Coronary artery (tissue), 2 donors: ENCODE data around the gene GBF1.
A peak's percentile ranks its signal among the peaks of the same experiment; 100 is the strongest.
"Not testable (repeated sequence)": the region's sequence is repeated elsewhere in the genome, so short reads cannot be mapped to it uniquely, and the experiment has no call there.

Experiments used
- DNase-seq: peaks from one replicate; pipeline ENCODE4 v3.0.0-alpha.2; 2017; ENCODE audit warnings: low spot score
- H3K27ac ChIP-seq, 2 donors: fragments of 200-600 bp; sonication (generic); one replicate each; pipeline ENCODE4 v1.5.1; 2016 to 2019
- H3K4me3 ChIP-seq: fragments of 200-600 bp; sonication (generic); 2 replicates; pipeline ENCODE4 v1.5.1; 2016; ENCODE audit warnings: mild to moderate bottlenecking, moderate library complexity
- TF ChIP-seq, protein P1 (sequence below): fragments of 200-600 bp; sonication (generic); IDR thresholded peaks from one replicate; pipeline ENCODE4 v1.5.1; 2019; ENCODE audit warnings: antibody characterized with exemption

The GBF1 gene

DNA sequence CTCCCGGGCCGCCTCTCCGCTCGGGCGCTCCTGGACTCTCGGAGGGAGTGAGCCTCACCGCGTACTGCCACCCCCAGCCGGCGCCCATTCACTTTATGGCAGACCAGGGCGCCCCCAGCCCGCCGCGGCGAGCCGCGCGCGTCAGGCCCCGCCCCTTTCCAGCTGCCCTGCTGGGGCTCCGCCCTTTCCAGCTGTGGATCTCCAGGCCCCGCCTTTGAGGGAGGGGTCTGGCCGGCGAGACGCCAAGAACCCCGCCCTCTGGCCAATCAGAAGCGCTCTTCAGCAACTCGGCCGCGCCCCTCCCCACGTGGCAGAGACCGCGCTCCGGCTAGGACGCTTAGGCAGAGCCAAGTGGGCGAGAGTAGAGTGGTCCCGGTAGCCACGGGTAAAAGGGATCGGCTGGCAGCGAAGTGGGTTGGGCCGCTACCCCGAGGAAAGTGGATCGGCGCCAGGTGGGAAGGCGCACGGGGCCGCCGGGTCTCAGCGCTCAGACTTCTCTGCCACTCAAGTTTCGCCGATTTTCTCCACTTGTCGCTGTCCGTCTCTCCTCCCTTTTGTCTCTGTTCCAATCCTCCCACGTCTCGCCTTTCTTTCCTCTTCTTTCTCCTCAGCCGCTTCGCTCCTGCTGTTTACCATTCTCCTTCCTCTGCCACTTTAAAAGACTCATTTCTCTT, 3.8 kb upstream of the GBF1 start, which contains the start of gene PITX3:
PITX3 (minus strand) TSS at position 69 of the 674 bp plus-strand sequence. CDS start 9,432 bp downstream, outside the sequence.
- peak within 1 kb of the TSS; percentile 73 for H3K4me3 ChIP-seq
- TF ChIP-seq, protein P1, sequence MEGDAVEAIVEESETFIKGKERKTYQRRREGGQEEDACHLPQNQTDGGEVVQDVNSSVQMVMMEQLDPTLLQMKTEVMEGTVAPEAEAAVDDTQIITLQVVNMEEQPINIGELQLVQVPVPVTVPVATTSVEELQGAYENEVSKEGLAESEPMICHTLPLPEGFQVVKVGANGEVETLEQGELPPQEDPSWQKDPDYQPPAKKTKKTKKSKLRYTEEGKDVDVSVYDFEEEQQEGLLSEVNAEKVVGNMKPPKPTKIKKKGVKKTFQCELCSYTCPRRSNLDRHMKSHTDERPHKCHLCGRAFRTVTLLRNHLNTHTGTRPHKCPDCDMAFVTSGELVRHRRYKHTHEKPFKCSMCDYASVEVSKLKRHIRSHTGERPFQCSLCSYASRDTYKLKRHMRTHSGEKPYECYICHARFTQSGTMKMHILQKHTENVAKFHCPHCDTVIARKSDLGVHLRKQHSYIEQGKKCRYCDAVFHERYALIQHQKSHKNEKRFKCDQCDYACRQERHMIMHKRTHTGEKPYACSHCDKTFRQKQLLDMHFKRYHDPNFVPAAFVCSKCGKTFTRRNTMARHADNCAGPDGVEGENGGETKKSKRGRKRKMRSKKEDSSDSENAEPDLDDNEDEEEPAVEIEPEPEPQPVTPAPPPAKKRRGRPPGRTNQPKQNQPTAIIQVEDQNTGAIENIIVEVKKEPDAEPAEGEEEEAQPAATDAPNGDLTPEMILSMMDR, result no peak
- H3K27ac ChIP-seq, result no peak within 1 kb of the TSS
- peak; percentile 93 for DNase-seq

- DNase-seq, result peak; percentile 71
- TF ChIP-seq, protein P1, result no peak
- no peak overlapping the region for H3K27ac ChIP-seq
- peak overlapping the region; percentile 73 for H3K4me3 ChIP-seq
Observed at GRCh38 chr10:102242118-102242485, 3.2 kb upstream of the GBF1 start.

DNA sequence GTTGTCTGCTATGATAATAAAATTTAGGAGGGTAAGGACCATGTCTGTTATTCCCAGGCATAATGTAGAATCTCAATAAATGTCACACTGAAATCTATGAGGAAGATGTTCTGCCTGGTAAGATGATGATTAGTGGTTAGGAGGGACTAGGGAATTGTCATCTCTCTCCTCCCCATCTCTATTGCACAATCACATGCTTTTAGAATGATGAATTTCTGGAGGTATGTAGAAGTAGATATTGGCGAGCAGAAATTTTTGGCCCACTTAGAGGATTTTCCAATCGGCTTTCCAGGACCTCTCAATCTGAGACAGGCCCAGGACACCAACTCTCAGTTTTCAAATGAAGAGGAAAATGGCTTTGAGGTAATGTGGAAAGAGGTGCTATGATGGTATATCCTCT, 2.0 kb upstream of the GBF1 start:
- TF ChIP-seq, protein P1, result no peak
- H3K27ac ChIP-seq, result no peak overlapping the region
- DNase-seq, result no peak

GRCh38 chr10:102245932-102246251, 560 bp downstream of the GBF1 start:
- TF ChIP-seq, protein P1, result no peak
- no peak for DNase-seq
- Histone ChIP-seq H3K27ac (peak overlapping the region; percentile 75 to 91), H3K4me3 (peak overlapping the region; percentile 83)

More for the DNA sequence above, 2.0 kb upstream of the GBF1 start:
- H3K4me3 ChIP-seq, result no peak overlapping the region

DNA sequence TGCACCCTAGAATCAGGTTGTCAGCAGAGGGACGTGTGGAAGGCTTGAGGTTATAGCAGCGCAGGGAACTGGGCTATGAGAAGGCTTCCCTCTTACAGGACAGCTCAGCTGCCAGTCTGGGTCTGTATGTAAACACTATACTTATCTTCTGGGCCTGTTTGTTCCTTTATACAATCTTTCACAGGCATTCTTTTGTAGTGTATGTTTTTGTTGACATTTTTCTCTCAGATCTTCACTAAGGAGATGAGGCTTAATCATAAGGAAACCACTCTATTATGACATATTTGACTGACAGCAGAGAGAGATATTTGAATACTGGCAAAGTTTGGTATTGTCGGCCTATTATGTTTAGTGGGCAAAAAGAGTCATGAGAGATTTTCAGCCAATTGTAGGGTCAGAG, 929 bp downstream of the GBF1 start:
- Histone ChIP-seq H3K4me3 (peak overlapping the region; percentile 83), H3K27ac (peak overlapping the region; percentile 75 to 91)
- TF ChIP-seq, protein P1, result no peak
- DNase-seq, result no peak

DNA sequence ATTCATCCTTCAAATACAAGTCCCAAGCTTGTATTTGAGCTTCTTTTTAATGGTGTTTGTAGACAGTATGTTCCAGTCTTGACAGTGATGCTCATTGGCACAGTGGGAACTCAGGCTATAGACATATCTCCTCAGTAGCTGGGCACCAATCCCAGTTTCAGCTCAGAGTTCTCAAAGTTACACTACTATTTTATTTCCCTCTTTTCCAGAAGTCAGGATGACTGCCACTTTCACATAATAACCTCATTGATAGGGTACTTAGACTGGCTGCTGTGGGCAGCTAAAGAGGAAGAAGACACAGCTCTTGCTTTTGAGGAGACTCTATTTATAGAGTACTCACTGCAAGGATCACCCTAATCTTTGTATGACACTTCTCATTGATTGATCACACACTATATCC, 2.4 kb downstream of the GBF1 start:
- DNase-seq, result no peak
- TF ChIP-seq, protein P1, result no peak
- Histone ChIP-seq H3K27ac (no peak overlapping the region), H3K4me3 (no peak overlapping the region)

DNA sequence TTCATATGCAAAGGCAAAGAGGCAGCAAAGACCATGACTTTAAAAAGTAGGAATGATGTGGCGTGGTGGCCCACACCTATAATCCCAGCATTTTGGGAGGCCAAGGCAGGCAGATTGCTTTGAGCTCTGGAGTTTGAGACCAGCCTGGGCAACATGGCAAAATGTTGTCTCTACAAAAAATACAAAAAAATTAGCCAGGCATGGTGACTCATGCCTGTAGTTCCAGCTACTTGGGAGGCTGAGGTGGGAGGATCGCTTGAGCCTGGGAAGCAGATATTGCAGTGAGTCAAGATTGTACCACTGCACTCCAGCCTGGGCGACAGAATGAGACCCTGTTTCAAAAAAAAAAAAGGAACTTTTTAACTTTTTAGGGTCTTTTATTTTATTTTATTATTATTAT, 7.2 kb downstream of the GBF1 start:
- not testable (repeated sequence) for H3K4me3 ChIP-seq, DNase-seq, H3K27ac ChIP-seq
